Measurements from ENCODE around the gene BANF1.

The BANF1 gene

DNA sequence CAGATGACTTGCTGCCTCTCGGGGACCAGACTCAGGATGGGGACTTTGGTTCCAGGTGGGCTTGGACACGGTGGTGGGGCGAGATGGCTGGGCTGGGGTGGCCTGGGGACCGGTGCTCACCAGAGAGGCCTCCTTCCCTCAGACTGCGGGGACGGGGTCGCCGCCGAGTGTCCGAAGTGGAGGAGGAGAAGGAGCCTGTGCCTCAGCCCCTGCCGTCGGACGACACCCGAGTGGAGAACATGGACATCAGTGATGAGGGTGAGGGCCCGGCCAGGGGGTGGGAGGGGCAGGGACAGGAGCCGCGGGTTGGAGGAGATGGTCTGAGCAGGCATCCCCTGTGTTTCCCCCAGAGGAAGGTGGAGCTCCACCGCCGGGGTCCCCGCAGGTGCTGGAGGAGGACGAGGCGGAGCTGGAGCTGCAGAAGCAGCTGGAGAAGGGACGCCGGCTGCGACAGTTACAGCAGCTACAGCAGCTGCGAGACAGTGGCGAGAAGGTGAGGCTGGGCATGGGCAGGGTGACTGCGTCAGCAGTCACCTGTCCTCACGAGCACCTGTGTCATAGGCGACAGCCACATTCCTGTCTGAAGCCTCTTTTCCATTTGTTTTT, 34.9 kb upstream of the BANF1 start:
- FAIRE-seq, result no peak
- TF ChIP-seq TAF1 (IDR thresholded peaks at IDR 0.05; ENCODE audit: borderline replicate concordance, low read depth, low read length) (no peak), POLR2A (IDR thresholded peaks at IDR 0.05; ENCODE audit: low read depth, low read length) (no peak), POLR2AphosphoS5 (IDR thresholded peaks at IDR 0.05; ENCODE audit: low read depth, low read length) (no peak)

DNA sequence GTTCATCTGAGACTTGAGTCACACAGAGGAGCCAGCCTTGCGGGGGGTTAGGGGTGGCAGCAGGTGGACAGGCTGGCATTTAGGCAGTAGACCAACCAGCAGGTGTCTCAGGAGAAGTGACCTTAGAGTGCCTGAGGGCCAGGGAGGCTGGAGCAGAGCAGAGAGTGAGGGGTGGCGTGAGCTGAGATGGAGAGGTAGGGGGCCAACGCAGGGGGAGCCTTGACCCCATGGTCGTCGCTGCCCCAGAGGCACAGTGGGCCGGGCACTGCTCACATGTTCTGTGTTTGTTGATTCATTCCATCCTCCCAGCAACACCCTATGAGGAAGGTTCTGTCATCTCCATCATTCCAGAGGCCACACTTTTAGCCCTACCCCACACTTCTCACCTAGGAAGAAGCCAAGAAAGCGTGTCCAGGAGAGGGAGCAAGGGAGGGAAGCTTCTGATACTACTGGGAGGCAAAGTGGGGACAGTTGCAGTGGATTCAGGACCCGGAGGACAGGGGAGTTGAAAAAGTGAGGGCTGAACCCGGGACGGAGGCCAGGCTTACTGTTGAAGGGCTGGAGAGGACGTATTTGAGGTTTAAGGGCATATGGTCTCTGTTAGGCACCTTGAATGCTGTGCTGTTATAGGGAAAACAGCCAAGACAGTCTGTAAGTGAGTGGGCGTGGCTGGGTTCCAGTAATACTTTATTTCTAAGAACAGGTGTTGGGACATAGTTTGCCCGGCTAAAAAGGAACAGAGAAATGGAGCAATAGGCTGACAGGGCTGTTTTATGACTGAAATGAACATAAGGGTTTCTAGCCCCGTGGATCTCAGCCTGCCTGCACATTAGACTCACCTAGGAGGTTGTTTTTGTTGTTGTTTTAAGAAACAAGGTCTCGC, 33.5 kb upstream of the BANF1 start:
- TF ChIP-seq POLR2A (IDR thresholded peaks at IDR 0.05; ENCODE audit: low read depth, low read length), result no peak
- no peak for TF ChIP-seq TAF1 (IDR thresholded peaks at IDR 0.05; ENCODE audit: borderline replicate concordance, low read depth, low read length)
- no peak for TF ChIP-seq POLR2AphosphoS5 (IDR thresholded peaks at IDR 0.05; ENCODE audit: low read depth, low read length)
- DNase-seq (ENCODE audit: insufficient read length), result no peak

More for the DNA sequence above, 34.9 kb upstream of the BANF1 start:
- DNase-seq (ENCODE audit: insufficient read length), result no peak

DNA sequence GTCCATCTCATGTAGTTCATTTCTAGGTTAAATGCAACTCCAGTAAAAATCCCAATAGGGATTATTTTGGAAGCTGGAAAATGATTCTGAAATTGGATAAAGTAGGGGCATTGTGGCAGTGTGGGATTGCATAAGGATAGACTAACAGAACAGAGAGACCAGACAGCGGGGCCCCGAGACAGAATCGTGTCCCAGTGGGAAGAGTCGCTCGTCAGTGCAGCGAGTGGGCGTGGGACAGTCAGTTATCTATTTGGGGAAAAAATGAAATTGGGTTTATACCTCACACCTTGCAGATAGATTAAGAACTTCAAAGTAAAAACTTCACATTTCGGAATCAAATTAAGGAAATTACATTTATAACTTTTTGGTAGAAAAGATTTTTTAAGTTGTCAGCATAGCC, 30.2 kb upstream of the BANF1 start:
- FAIRE-seq, result no peak
- no peak for DNase-seq (ENCODE audit: insufficient read length)
- TF ChIP-seq POLR2AphosphoS5 (IDR thresholded peaks at IDR 0.05; ENCODE audit: low read depth, low read length) (no peak), TAF1 (IDR thresholded peaks at IDR 0.05; ENCODE audit: borderline replicate concordance, low read depth, low read length) (no peak), POLR2A (IDR thresholded peaks at IDR 0.05; ENCODE audit: low read depth, low read length) (no peak)

More for the DNA sequence above, 33.5 kb upstream of the BANF1 start:
- FAIRE-seq, result peak; percentile 40

DNA sequence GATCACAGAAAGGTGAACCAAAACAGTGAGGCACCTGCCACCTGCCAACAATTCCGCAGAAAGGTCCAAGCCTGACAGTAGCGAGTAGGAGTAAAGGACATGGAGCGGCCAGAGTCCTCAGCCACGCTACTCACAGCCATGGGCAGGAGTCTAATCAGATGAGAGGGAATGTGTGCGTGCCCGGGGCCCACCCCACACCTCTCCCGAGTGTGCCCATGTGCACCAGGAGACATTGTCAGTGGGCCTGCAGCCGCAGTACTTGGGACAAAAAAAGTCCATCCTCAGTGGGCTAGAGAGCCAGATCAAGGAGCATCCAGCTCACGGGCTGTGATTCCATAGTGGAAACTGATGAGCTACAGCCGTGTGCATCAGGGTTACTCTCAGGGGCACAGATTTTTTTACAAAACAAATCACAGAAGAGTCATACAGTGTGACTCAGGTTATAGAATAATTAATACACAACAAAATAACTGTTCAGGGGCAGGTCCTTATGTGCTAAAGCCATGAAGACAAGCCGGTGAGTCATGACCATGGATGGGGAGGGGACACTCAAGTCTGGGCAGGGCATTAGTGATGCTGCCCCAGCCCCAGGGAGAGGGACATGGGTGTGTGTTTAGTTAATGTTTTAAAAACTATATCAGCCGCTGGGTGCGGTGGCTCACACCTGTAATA, 28.7 kb upstream of the BANF1 start:
- TF ChIP-seq POLR2AphosphoS5 (IDR thresholded peaks at IDR 0.05; ENCODE audit: low read depth, low read length) (no peak; the same call in 1 of the 2 replicates), TAF1 (IDR thresholded peaks at IDR 0.05; ENCODE audit: borderline replicate concordance, low read depth, low read length) (no peak), POLR2A (IDR thresholded peaks at IDR 0.05; ENCODE audit: low read depth, low read length) (no peak)
- no peak for DNase-seq (ENCODE audit: insufficient read length)
- no peak for FAIRE-seq

DNA sequence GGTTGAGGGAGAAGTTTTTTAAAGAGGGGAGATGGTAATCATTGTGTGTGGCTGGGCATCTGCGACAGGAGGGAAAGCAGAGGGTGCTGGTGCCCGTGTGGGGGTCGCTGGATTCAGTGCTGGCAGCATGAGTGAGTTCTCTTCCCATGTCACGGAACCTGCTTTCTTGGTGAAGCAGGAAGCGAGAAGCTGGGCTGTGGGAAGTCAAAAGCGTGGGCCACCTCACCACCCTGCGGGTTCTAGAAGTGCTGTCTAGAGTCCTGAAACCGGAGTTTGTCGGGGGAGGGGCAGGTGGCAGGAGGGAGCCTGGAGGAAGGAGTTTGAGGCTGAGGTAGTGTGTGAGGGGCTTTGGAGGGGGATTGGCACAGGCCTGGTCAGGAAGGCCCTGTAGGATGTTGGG, 26.5 kb upstream of the BANF1 start:
- peak; percentile 17; the same call in 1 of the 2 replicates for TF ChIP-seq POLR2AphosphoS5 (IDR thresholded peaks at IDR 0.05; ENCODE audit: low read depth, low read length)
- TF ChIP-seq POLR2A (IDR thresholded peaks at IDR 0.05; ENCODE audit: low read depth, low read length), result no peak
- FAIRE-seq, result no peak

DNA sequence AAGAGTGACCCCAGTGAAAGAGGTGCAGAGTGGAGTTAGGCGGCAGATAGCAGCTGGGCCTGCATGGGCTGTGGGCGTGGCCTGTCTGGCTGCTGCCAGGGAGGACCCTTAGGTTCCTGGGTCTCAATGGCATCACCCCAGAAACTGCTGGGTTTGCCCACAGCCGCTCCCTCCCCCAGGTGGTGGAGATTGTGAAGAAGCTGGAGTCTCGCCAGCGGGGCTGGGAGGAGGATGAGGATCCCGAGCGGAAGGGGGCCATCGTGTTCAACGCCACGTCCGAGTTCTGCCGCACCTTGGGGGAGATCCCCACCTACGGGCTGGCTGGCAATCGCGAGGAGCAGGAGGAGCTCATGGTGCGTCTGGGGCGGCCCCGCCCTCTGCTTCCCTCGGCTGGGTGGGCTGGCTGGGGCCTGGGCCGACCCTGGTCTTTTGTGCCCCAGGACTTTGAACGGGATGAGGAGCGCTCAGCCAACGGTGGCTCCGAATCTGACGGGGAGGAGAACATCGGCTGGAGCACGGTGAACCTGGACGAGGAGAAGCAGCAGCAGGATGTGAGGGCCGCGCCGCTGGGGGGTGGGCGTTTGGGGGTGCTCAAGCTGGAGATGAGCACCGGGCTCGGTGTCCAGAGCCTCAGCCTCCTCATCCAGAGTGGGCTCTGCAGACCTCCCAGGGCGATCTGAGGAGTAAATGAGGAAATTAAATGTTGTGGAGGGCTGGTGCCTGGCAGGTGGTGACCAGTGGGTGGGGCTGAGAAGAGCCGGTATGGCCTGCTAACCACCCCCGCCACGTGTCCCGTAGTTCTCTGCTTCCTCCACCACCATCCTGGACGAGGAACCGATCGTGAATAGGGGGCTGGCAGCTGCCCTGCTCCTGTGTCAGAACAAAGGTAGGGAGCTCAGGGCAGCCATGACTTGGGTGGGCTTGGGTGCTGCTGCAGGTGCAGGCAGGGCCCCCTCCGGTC, 25.8 kb upstream of the BANF1 start:
- FAIRE-seq (no peak), DNase-seq (ENCODE audit: insufficient read length) (no peak)
- TF ChIP-seq POLR2A (IDR thresholded peaks at IDR 0.05; ENCODE audit: low read depth, low read length), result peak; percentile 11; the same call in 1 of the 2 replicates
- TF ChIP-seq TAF1 (IDR thresholded peaks at IDR 0.05; ENCODE audit: borderline replicate concordance, low read depth, low read length), result no peak

More for the DNA sequence above, 26.5 kb upstream of the BANF1 start:
- DNase-seq (ENCODE audit: insufficient read length), result no peak

DNA sequence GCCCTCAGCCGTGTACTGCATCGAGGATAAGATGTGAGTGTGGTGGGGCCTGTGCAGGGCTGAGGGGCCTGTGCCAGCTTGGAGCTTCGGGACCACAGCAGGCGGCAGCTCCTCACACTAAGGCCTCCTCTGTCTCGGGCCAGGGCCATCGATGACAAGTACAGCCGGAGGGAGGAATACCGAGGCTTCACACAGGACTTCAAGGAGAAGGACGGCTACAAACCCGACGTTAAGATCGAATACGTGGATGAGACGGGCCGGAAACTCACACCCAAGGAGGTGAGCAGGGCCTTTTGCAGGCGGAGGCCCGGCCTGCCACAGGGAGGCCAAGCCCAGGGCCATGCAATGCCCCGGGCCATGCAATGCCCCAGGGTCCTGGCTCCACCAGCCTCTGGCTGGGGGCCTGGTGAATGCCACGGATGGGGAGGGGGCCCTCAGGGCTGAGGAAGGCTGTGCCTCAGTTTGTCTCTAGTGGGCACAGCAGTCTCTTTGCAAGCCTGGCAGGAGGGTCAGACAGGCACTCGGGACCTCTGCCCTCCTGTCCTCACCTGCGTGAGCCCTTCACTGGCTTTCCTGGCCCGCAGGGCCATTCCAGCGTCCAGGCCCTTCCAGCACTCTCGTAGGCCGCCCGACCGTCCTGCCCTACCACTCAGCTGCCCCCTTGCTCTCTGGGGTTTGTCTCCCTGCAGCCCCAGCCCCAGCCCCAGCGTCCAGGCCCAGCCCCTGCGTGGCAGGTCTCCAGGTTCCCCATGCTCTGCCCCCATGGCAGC, 24.5 kb upstream of the BANF1 start:
- DNase-seq (ENCODE audit: insufficient read length) (no peak), FAIRE-seq (no peak)
- no peak for TF ChIP-seq TAF1 (IDR thresholded peaks at IDR 0.05; ENCODE audit: borderline replicate concordance, low read depth, low read length)
- TF ChIP-seq POLR2AphosphoS5 (IDR thresholded peaks at IDR 0.05; ENCODE audit: low read depth, low read length), result 0 out of 2 replicates have a peak, but pooled peaks have one; percentile 4
- TF ChIP-seq POLR2A (IDR thresholded peaks at IDR 0.05; ENCODE audit: low read depth, low read length), result peak; percentile 15; the same call in 1 of the 2 replicates

DNA sequence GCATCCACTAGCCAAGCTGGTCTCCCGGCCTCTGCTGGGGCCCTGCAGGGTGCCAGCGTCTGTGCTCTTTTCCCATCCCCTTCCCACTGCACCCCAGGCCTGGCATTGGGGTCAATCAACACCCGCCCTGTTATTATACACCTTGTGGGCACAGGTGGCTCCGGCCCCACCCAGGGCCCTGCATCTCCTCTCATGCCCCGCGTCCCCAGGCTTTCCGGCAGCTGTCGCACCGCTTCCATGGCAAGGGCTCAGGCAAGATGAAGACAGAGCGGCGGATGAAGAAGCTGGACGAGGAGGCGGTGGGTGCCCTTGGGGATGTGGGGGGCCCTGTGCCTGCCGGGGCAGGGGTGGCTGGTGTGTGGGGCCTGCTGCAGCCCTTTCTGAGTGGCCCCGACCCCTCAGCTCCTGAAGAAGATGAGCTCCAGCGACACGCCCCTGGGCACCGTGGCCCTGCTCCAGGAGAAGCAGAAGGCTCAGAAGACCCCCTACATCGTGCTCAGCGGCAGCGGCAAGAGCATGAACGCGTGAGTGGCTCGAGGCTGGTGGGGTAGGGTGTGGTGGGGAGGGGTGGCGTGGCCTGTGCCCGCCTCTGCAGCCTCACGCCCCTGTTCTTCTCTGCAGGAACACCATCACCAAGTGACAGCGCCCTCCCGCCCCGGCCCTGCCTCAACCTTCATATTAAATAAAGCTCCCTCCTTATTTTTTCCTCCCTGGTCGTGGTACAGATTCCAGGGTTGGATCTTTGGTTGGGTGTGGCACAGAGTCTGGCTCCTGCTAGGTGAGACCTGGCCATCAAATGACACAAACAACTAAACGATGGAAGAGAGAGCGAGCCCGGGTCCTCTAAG, 23.7 kb upstream of the BANF1 start:
- DNase-seq (ENCODE audit: insufficient read length) (no peak), FAIRE-seq (no peak)
- TF ChIP-seq TAF1 (IDR thresholded peaks at IDR 0.05; ENCODE audit: borderline replicate concordance, low read depth, low read length) (no peak), POLR2A (IDR thresholded peaks at IDR 0.05; ENCODE audit: low read depth, low read length) (no peak), POLR2AphosphoS5 (IDR thresholded peaks at IDR 0.05; ENCODE audit: low read depth, low read length) (no peak)

DNA sequence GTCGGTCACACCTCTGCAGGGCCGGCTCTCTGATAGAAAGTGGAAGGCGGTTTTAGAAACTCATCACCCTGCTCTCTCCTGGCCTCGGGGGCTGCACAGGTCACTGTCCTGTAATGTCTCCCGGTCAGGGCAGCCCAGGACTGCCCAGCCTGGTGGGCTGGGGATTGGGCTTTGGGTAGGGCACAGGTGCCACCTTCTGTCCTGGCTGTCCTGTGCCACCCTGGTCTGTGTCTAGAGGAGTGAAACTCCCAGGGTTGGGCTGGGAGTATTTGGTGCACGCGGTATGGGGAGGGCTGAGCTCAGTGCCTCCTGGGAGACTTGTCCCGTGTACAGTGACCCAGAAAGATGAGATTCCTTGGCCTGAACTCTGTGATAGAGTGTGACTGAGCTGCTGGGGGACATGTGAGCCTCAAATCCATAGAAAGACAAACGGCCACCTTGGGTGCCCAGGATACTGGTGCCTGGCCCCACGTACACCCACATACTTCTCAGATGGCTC, 23.0 kb upstream of the BANF1 start:
- no peak for DNase-seq (ENCODE audit: insufficient read length)
- FAIRE-seq, result no peak
- TF ChIP-seq POLR2A (IDR thresholded peaks at IDR 0.05; ENCODE audit: low read depth, low read length) (no peak), POLR2AphosphoS5 (IDR thresholded peaks at IDR 0.05; ENCODE audit: low read depth, low read length) (no peak; the same call in 1 of the 2 replicates), TAF1 (IDR thresholded peaks at IDR 0.05; ENCODE audit: borderline replicate concordance, low read depth, low read length) (no peak)
